Fibroblast of pulmonary artery (primary cell): ENCODE data around the gene MAST3.
A peak's percentile ranks its signal among the peaks of the same experiment; 100 is the strongest.

Experiments
- DNase-seq: peaks from one replicate; pipeline ENCODE4 v3.0.0-alpha.2; 2010; ENCODE audit warnings: low read depth
- H3K4me3 ChIP-seq: replicated peaks from 2 replicates; pipeline ENCODE4 v1.5.1; 2011; ENCODE audit warnings: low read depth, mild to moderate bottlenecking, control low read depth, low read length, moderate library complexity
- CTCF ChIP-seq: IDR thresholded peaks from 2 replicates; pipeline ENCODE4 v1.5.1; 2011; ENCODE audit warnings: mild to moderate bottlenecking, control low read depth, low read length, inconsistent platforms; ENCODE audit errors: missing control alignments

The MAST3 gene

GRCh38 chr19:18097217-18097992 lies at the start of gene MAST3:
TSS of gene MAST3 (plus strand) at chr19:18097778. CDS start at chr19:18097793, 15 bp downstream.
- peak within 1 kb of the TSS; percentile 62 for H3K4me3 ChIP-seq
- TF ChIP-seq CTCF, result no peak
- DNase-seq, result peak; percentile 81

GRCh38 chr19:18049385-18049784 lies 48.2 kb upstream of the MAST3 start:
- no peak overlapping the region for H3K4me3 ChIP-seq
- peak; percentile 59 for DNase-seq
- no peak for TF ChIP-seq CTCF

- TF ChIP-seq CTCF, result no peak
- no peak for DNase-seq
- H3K4me3 ChIP-seq, result no peak overlapping the region
Measured at GRCh38 chr19:18051887-18052286, 45.7 kb upstream of the MAST3 start.

GRCh38 chr19:18053576-18054219 lies 43.9 kb upstream of the MAST3 start:
- DNase-seq, result peak; percentile 20
- H3K4me3 ChIP-seq, result no peak overlapping the region
- no peak for TF ChIP-seq CTCF

- no peak overlapping the region for H3K4me3 ChIP-seq
- DNase-seq, result no peak
- no peak for TF ChIP-seq CTCF
Measured at GRCh38 chr19:18055967-18056366, 41.6 kb upstream of the MAST3 start.

- no peak for DNase-seq
- no peak overlapping the region for H3K4me3 ChIP-seq
- TF ChIP-seq CTCF, result no peak
Measured at GRCh38 chr19:18057557-18057956, 40.0 kb upstream of the MAST3 start.
